Chondrocyte (in vitro differentiated cells): ENCODE data around the gene RNLS. TPM values are rescaled to one million over a fixed set of nuclear protein-coding genes. Genes with fewer than 3 reads are reported as not detected.

ENCODE experiments used
- DNase-seq: peaks from one replicate; pipeline ENCODE4 v3.0.0; 2021; ENCODE audit warnings: mixed read lengths, low spot score
- H3K27ac Mint-ChIP-seq: one replicate; pipeline ENCODE4 v1.8.0; 2021; ENCODE audit warnings: mild to moderate bottlenecking, moderate library complexity, mixed read lengths; ENCODE audit not compliant: unreplicated experiment
- H3K27me3 Mint-ChIP-seq: 2 replicates; pipeline ENCODE4 v1.8.0; 2021; ENCODE audit warnings: low read depth, mixed read lengths
- H3K36me3 Mint-ChIP-seq: 2 replicates; pipeline ENCODE4 v1.8.0; 2021; ENCODE audit warnings: low read depth, mixed read lengths
- H3K4me1 Mint-ChIP-seq: 2 replicates; pipeline ENCODE4 v1.8.0; 2021; ENCODE audit warnings: low read depth, mild to moderate bottlenecking, mixed read lengths
- H3K4me3 Mint-ChIP-seq: one replicate; pipeline ENCODE4 v1.8.0; 2021; ENCODE audit warnings: mild to moderate bottlenecking, moderate library complexity, mixed read lengths; ENCODE audit not compliant: unreplicated experiment
- H3K9me3 Mint-ChIP-seq: 2 replicates; pipeline ENCODE4 v1.8.0; 2021; ENCODE audit warnings: low read depth, mixed read lengths
- total RNA-seq: library from RNA; stranded (reverse); gene quantifications from 3 replicates; pipeline ENCODE4 v1.2.1, GENCODE V29; 2021
- TF ChIP-seq, protein P1 (sequence below): fragments of 200-600 bp; sonication (generic); IDR thresholded peaks from 2 replicates; pipeline ENCODE4 v1.5.0; 2021; ENCODE audit warnings: antibody characterized with exemption, mild to moderate bottlenecking, moderate library complexity

Gene RNLS
- total RNA-seq, 1 donor from 2014 or later: 5.1 TPM

GRCh38 chr10:88457660-88458059 is 125.5 kb downstream of the RNLS start:
- TF ChIP-seq, protein P1, sequence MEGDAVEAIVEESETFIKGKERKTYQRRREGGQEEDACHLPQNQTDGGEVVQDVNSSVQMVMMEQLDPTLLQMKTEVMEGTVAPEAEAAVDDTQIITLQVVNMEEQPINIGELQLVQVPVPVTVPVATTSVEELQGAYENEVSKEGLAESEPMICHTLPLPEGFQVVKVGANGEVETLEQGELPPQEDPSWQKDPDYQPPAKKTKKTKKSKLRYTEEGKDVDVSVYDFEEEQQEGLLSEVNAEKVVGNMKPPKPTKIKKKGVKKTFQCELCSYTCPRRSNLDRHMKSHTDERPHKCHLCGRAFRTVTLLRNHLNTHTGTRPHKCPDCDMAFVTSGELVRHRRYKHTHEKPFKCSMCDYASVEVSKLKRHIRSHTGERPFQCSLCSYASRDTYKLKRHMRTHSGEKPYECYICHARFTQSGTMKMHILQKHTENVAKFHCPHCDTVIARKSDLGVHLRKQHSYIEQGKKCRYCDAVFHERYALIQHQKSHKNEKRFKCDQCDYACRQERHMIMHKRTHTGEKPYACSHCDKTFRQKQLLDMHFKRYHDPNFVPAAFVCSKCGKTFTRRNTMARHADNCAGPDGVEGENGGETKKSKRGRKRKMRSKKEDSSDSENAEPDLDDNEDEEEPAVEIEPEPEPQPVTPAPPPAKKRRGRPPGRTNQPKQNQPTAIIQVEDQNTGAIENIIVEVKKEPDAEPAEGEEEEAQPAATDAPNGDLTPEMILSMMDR: no peak
- H3K36me3 Mint-ChIP-seq: no peaks in the 10 kb centered on the region
- no peak overlapping the region for H3K27ac Mint-ChIP-seq
- no peaks in the 10 kb centered on the region for H3K27me3 Mint-ChIP-seq
- no peaks in the 10 kb centered on the region for H3K9me3 Mint-ChIP-seq
- no peak overlapping the region for H3K4me3 Mint-ChIP-seq
- H3K4me1 Mint-ChIP-seq: no peaks in the 10 kb centered on the region
- DNase-seq: no peak

DNA sequence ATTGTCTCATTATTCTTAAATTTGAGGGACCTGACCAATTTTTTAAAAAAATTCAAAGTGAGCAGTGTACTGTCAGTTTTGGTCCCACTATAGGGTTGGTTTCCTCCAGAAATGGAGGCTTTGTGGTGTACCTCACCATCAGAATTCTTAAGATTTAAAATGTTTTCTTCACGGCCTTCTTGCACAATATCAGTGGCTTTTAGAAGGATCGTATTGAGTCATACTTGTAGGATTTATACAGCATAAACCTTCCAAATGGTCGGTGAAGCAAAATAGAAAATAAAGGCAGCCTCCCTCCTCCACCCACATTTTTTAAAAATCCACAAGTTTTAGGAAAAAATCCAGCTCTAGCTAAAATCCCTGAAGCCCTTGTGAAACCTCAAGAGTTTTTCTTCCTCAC is 126.4 kb downstream of the RNLS start:
- H3K27me3 Mint-ChIP-seq: no peaks in the 10 kb centered on the region
- no peak overlapping the region for H3K4me3 Mint-ChIP-seq
- H3K4me1 Mint-ChIP-seq: no peaks in the 10 kb centered on the region
- no peak for DNase-seq
- H3K27ac Mint-ChIP-seq: no peak overlapping the region
- TF ChIP-seq, protein P1: no peak
- H3K36me3 Mint-ChIP-seq: no peaks in the 10 kb centered on the region
- no peaks in the 10 kb centered on the region for H3K9me3 Mint-ChIP-seq

- no peaks in the 10 kb centered on the region for H3K9me3 Mint-ChIP-seq
- no peaks in the 10 kb centered on the region for H3K27me3 Mint-ChIP-seq
- no peak for DNase-seq
- no peaks in the 10 kb centered on the region for H3K4me1 Mint-ChIP-seq
- TF ChIP-seq, protein P1: no peak
- no peaks in the 10 kb centered on the region for H3K36me3 Mint-ChIP-seq
- H3K27ac Mint-ChIP-seq: no peak overlapping the region
- no peak overlapping the region for H3K4me3 Mint-ChIP-seq
These were observed 127.3 kb downstream of the RNLS start for GRCh38 chr10:88455831-88456230.

DNA sequence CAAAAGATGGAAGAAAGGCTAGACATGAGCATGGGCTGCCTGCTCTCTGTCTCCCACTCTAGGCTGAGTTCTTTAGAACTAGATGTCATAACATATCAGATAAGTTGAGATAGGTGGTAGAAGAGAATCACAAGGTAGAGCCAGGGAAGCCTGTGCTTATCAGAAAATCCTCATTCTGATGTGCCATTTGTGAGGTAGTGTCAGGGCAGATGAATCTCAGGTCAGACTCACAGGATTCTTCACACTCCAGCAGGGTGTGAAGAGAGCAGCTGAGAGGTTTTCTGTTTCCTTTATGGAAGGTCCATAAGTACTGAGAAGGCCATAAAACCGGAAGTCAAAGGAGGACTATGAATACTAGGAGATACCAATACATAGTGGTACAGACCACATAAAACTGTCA is 132.9 kb downstream of the RNLS start:
- Mint-ChIP-seq H3K27me3 (peaks cover 9% of the 10 kb centered on the region), H3K9me3 (peaks cover 2% of the 10 kb centered on the region), H3K27ac (no peak overlapping the region), H3K4me3 (no peak overlapping the region), H3K36me3 (no peaks in the 10 kb centered on the region), H3K4me1 (no peaks in the 10 kb centered on the region)
- TF ChIP-seq, protein P1: no peak
- no peak for DNase-seq

GRCh38 chr10:88442716-88443115 is 140.4 kb downstream of the RNLS start:
- TF ChIP-seq, protein P1: no peak
- Mint-ChIP-seq H3K27me3 (peaks cover 14% of the 10 kb centered on the region), H3K9me3 (peaks cover 16% of the 10 kb centered on the region), H3K27ac (no peak overlapping the region), H3K4me3 (no peak overlapping the region), H3K36me3 (peaks cover 5% of the 10 kb centered on the region), H3K4me1 (no peaks in the 10 kb centered on the region)
- DNase-seq: no peak
